ENCODE data around the gene COL23A1. TPM values are rescaled to one million over a fixed set of nuclear protein-coding genes. Genes with fewer than 3 reads are reported as not detected.

Gene COL23A1
- total and polyA plus RNA-seq, 2 donors (not counting 1 experiment from before 2014, with no cell fraction given): not detected

- Histone ChIP-seq H3K27me3 (ENCODE audit: control insufficient read depth, insufficient read depth, low read length) (no peaks in the 10 kb centered on the region), H4K20me1 (ENCODE audit: control insufficient read depth, extremely low read depth, insufficient read depth, low read length) (no peaks in the 10 kb centered on the region), H3K4me2 (ENCODE audit: extremely low read depth, insufficient read depth, low read length) (no peak overlapping the region), H3K4me3 (replicated peaks in 1 of 4; ENCODE audit: control extremely low read depth in 1 of 4, insufficient read depth in 1 of 4, low read depth in 3 of 4, low read length in 4 of 4) (no peak overlapping the region), H3K27ac (ENCODE audit: insufficient read depth, low read length) (no peak overlapping the region), H3K9me3 (ENCODE audit: control insufficient read depth, insufficient read depth, low read depth, low read length) (no peaks in the 10 kb centered on the region), H3K9ac (ENCODE audit: insufficient read depth, low read length) (no peak overlapping the region), H3K79me2 (ENCODE audit: control insufficient read depth, insufficient read depth, low read length) (no peaks in the 10 kb centered on the region), H3K4me1 (ENCODE audit: control insufficient read depth, extremely low read depth, insufficient read depth, low read length) (no peaks in the 10 kb centered on the region), H3K36me3 (ENCODE audit: control insufficient read depth, insufficient read depth, low read length) (no peaks in the 10 kb centered on the region), H2AFZ (ENCODE audit: low read length) (no peak overlapping the region)
- TF ChIP-seq EZH2 (IDR thresholded peaks at IDR 0.05; ENCODE audit: low read length, missing control alignments): no peak
- no peak for TF ChIP-seq CTCF (conservative IDR thresholded peaks at IDR 0.05 in 1 of 2, IDR thresholded peaks at IDR 0.05 in 1 of 2; ENCODE audit: low read depth in 1 of 2, low read length in 2 of 2)
- no peak for DNase-seq (ENCODE audit: low read depth in 2 of 2)
Measured at GRCh38 chr5:178264044-178264443, 326.1 kb downstream of the COL23A1 start.

GRCh38 chr5:178261666-178262600, 328.3 kb downstream of the COL23A1 start:
- Histone ChIP-seq H3K27ac (ENCODE audit: insufficient read depth, low read length) (no peak overlapping the region), H2AFZ (ENCODE audit: low read length) (no peak overlapping the region), H3K4me3 (replicated peaks in 1 of 4; ENCODE audit: control extremely low read depth in 1 of 4, insufficient read depth in 1 of 4, low read depth in 3 of 4, low read length in 4 of 4) (no peak overlapping the region), H3K36me3 (ENCODE audit: control insufficient read depth, insufficient read depth, low read length) (no peaks in the 10 kb centered on the region), H3K9me3 (ENCODE audit: control insufficient read depth, insufficient read depth, low read depth, low read length) (no peaks in the 10 kb centered on the region), H3K79me2 (ENCODE audit: control insufficient read depth, insufficient read depth, low read length) (no peaks in the 10 kb centered on the region), H3K27me3 (ENCODE audit: control insufficient read depth, insufficient read depth, low read length) (no peaks in the 10 kb centered on the region), H4K20me1 (ENCODE audit: control insufficient read depth, extremely low read depth, insufficient read depth, low read length) (no peaks in the 10 kb centered on the region), H3K4me2 (ENCODE audit: extremely low read depth, insufficient read depth, low read length) (no peak overlapping the region), H3K4me1 (ENCODE audit: control insufficient read depth, extremely low read depth, insufficient read depth, low read length) (no peaks in the 10 kb centered on the region), H3K9ac (ENCODE audit: insufficient read depth, low read length) (no peak overlapping the region)
- no peak for DNase-seq (ENCODE audit: low read depth in 2 of 2)
- TF ChIP-seq EZH2 (IDR thresholded peaks at IDR 0.05; ENCODE audit: low read length, missing control alignments) (no peak), CTCF (conservative IDR thresholded peaks at IDR 0.05 in 1 of 2, IDR thresholded peaks at IDR 0.05 in 1 of 2; ENCODE audit: low read depth in 1 of 2, low read length in 2 of 2) (no peak)

GRCh38 chr5:178259623-178260536, 330.3 kb downstream of the COL23A1 start:
- Histone ChIP-seq H2AFZ (ENCODE audit: low read length) (no peak overlapping the region), H3K36me3 (ENCODE audit: control insufficient read depth, insufficient read depth, low read length) (no peaks in the 10 kb centered on the region), H3K4me3 (replicated peaks in 1 of 4; ENCODE audit: control extremely low read depth in 1 of 4, insufficient read depth in 1 of 4, low read depth in 3 of 4, low read length in 4 of 4) (no peak overlapping the region), H3K27ac (ENCODE audit: insufficient read depth, low read length) (no peak overlapping the region), H4K20me1 (ENCODE audit: control insufficient read depth, extremely low read depth, insufficient read depth, low read length) (no peaks in the 10 kb centered on the region), H3K27me3 (ENCODE audit: control insufficient read depth, insufficient read depth, low read length) (no peaks in the 10 kb centered on the region), H3K79me2 (ENCODE audit: control insufficient read depth, insufficient read depth, low read length) (no peaks in the 10 kb centered on the region), H3K4me1 (ENCODE audit: control insufficient read depth, extremely low read depth, insufficient read depth, low read length) (no peaks in the 10 kb centered on the region), H3K9me3 (ENCODE audit: control insufficient read depth, insufficient read depth, low read depth, low read length) (no peaks in the 10 kb centered on the region), H3K9ac (ENCODE audit: insufficient read depth, low read length) (no peak overlapping the region), H3K4me2 (ENCODE audit: extremely low read depth, insufficient read depth, low read length) (no peak overlapping the region)
- TF ChIP-seq CTCF (conservative IDR thresholded peaks at IDR 0.05 in 1 of 2, IDR thresholded peaks at IDR 0.05 in 1 of 2; ENCODE audit: low read depth in 1 of 2, low read length in 2 of 2) (no peak), EZH2 (IDR thresholded peaks at IDR 0.05; ENCODE audit: low read length, missing control alignments) (no peak)
- DNase-seq (ENCODE audit: low read depth in 2 of 2): no peak

Measured in fibroblast of lung (primary cell).